H54 (cell line): ENCODE data around the gene ADAMTSL3.

ENCODE experiments used
- DNase-seq: peaks from one replicate; pipeline ENCODE4 v3.0.0; 2011; ENCODE audit warnings: low spot score, mixed read lengths; ENCODE audit not compliant: insufficient read length
- FAIRE-seq: peaks from 3 replicates; lab custom pipeline; 2011; peaks lifted over from hg19 to GRCh38; lab: Jason Lieb, UNC
- POLR2A ChIP-seq: IDR thresholded peaks from 2 replicates; pipeline ENCODE4 v1.6.1; 2011; ENCODE audit warnings: low read depth, mild to moderate bottlenecking, low read length

The ADAMTSL3 gene

DNA sequence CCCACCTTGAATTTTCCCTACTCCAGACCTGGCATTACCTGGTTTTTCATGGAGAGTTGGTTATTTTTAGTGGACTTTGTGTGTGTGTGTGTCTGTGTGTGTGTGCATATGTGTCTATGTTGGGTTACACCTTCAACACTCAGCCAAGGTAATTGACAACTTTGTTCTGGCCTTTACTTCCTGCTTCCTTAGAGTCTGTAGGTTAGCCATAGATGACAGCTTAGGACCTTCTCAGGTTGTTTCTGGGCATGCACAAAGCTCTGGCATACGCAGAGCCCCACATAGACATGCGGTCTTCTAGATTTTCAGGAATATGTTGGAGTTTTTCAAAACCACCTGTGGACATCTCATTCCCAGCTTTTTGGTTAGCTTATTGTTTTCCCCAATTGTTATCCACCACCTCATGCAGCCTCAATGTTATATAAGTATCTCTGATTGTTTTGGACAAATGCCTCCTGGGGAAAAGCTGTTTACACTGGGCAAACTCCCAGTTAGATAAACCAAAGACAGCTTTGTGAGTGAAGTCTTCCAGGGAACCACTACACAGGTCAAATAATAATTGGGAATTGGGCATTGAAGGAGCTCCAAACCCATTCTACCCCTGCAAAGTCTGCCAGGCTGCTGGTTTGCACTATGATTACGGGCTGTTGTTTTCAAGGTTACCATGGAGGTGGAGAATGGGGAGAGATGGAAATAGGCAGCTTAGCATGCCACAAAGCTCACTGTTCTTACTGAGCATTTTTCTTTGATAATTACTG lies 201.2 kb downstream of the ADAMTSL3 start:
- DNase-seq (no peak), FAIRE-seq (no peak)
- no peak for TF ChIP-seq POLR2A

DNA sequence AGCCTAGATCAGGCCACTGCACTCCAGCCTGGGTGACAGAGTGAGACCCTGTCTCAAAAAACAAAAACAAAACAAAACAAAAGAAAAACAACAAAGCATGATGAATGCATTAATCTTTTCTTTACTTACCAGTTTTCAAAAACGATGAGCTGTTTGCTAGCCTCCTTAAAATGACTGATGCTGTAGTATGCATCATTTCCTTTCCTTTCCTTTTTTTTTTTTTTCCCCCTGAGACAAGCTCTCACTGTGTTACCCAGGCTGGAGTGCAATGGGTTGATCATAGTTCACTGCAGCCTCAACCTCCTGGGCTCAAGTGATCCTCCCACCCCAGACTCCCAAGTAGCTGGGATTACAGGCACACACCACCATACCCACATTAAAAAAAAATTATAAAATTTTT lies 202.0 kb downstream of the ADAMTSL3 start:
- DNase-seq = no peak
- FAIRE-seq = no peak
- TF ChIP-seq POLR2A = no peak

DNA sequence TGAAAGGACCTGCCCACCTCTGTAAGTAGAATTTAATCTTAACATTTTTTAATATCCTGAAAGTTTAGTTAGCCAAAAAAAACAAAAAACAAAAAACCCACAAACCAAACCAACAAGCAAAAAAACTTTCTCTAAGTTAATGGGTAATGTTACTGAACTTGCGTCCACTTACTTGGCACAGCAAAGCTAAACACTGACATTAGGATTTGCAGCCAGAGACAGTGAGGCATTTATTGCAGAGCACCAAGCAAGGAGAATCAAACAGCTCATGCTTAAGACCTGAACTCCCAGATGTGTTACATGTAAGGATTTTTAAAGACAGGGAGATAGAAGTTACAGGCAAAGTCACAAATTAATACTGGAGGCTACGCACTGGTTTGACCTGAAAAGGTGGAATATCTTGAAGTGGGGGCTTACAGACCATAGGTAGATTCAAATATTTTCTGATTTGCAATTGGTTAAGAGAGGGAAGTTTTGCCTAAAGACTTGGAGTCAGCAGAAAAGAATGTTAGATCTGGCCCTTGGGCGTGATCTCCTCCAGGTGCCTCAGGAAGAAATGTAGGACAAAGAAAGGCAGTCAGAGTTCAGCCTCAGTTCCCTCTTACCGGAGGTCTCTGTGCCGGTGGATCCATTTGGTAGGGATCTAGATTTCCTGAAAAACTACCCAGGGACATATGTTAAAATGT lies 205.0 kb downstream of the ADAMTSL3 start:
- DNase-seq = no peak
- no peak for FAIRE-seq
- no peak for TF ChIP-seq POLR2A

DNA sequence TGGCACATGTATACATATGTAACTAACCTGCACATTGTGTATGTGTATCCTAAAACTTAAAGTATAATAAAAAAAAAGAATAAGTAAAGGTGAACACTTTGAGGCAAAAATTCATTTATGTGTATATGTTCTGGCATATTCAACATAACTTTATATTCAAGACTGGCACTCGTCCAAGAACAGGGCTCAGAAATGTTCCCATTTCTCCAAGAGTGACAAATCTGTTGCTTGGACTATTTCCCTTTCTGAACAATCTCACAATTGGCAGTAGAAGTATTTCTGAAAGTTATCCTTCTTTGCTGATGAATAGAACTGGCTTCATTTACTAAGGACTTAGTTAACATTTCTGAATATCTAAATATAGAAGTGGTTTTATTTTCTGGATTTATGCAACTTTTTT lies 212.8 kb downstream of the ADAMTSL3 start:
- DNase-seq (no peak), FAIRE-seq (no peak)
- TF ChIP-seq POLR2A = no peak

DNA sequence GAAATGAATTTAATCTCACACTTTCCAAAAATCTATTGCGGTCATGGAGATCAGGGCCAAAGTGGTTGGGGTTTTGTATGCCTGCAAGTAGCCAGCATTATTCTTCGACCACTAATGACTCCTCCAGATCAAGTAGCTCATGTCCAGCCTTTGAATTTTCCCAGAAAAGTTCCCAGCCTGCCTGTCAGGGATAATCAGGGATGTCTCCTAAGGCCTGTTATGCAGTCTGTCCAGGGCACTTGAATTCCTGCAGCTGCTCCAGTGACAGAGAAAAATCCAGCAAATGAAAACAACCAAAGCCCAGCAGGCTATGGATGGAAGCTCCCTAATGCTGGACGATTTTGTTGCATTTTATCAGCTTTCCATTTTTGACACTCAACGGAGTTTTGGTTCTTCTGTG lies 215.4 kb downstream of the ADAMTSL3 start:
- DNase-seq (no peak), FAIRE-seq (no peak)
- TF ChIP-seq POLR2A = no peak

DNA sequence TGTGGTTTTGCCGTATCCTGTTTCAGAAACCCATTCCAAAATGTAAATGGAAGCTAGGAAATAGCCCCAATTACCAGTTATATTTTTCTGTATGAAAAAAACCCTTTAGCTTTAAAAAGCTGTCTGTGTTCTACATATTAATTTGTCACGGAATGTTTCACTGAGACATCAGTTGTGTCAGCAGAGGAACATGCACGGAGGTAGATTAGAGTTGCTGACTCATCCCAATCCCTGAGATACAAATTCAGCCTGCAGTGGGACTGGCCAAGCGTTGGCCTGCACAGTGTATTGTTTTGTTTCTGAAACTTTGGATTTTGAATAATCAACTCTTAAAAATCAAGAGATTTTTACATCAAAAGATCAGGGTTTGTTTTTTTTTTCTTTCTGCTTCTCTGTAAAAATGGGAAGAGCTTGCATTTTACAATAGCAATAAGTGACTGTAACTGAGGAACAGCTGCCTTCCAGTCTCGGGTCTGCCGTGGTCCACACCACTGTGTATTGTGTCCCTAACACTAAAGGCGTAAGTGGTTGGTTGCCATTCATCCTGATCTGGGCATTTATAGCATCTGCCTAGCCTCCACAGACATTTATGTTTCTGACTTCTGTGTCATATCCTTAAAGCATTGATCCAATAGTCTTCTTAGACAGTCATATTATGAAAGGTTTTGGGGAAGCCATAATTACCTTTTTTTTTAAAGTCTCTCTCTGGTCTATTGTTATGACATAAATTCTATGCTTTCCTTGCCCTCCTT lies 218.1 kb downstream of the ADAMTSL3 start:
- no peak for TF ChIP-seq POLR2A
- DNase-seq = peak; percentile 3
- no peak for FAIRE-seq

DNA sequence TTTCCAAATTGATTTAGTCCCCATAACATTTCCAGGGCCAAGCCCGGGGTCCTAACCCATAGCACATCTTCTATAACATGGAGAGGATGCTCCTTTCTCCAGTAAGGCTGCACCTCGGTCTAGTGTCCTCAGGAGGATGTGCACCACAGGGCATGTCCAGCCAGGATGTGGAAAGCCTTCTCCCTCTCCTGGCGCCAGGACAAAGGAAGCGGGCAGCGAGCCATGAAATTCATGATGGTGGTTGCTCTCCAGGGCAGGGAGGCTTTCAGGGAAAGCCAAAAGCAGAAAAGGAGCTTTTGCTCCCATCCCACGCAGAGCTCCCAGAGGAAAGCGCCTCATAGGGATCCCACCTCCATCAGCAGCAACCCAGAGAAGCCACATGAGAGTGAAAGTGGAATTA lies 220.0 kb downstream of the ADAMTSL3 start:
- TF ChIP-seq POLR2A = no peak
- FAIRE-seq = no peak
- DNase-seq = no peak

DNA sequence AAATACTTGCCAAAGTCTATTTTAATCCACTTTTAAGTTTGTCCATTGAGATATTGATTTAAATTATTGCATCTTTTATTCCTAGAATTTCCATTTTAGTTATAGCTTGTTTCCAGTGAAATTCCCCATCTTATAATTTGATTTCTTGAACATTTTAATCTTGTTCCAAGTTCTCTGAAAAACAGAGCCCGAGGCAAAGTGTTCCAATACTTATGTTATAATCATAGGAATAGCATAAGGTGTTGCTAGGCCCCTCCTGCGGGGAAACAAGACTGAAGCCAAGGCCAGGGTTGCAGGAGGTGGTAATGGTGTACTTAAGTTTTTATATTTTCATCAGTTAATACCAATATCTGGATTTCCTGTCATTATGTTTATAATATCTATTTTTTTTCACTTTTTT lies 226.6 kb downstream of the ADAMTSL3 start:
- no peak for TF ChIP-seq POLR2A
- FAIRE-seq (no peak), DNase-seq (no peak)

DNA sequence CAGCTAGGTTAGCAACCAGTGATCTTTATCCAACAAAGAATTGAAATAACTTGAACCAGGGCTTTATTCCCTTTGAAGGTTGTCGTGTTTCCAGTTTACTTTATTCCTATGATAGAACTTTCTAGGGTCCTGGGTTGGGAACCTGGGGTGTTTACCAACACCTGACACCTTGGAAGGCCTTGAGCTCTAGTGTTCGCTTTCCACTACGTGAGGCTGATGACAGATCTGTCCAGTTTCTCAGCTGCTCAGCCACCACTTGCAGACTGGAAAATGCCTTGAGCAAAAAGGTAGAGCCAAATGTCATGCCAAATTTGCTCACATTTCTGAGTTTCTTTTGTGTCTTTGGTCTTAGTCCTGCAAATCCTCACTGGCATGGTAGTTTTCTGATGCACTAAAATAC lies 227.2 kb downstream of the ADAMTSL3 start:
- FAIRE-seq (no peak), DNase-seq (no peak)
- no peak for TF ChIP-seq POLR2A

DNA sequence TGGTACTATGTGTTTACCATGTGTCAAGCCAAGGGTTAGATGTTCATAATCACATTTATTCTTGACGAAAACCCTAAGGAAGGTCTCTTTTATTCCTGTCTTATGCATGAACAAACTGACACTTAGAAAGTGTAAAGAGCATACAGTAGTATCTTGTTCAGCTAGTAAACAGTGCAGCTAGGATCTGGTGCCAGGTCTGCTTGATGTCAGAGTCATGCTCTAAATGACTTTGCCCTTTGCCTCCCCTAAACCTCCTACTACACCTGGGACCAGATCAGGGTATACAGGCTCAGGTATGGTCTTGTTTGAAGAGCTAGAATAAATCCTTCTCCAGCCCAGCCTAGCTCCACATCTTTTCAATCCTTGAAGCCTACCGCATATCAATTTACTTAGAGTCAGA lies 232.4 kb downstream of the ADAMTSL3 start:
- DNase-seq (no peak), FAIRE-seq (no peak)

DNA sequence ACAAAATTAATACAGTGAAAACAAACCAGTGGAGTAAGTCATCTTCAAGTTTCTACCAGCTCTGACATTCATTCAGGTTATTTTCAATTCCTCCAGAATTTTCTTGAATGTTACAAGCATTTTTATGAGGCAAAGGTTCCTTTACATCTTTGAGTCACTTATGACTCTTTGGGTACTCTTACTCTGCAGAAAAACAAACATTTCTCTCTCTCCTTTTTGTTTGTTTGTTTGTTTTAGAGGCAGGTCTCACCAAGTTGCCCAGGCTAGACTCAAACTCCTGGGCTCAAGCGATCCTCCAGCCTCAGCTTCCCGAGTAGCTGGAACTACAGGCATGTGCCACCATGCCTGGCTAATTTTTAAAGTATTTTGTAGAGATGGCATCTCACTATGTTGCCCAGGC lies 233.5 kb downstream of the ADAMTSL3 start:
- no peak for TF ChIP-seq POLR2A
- FAIRE-seq (no peak), DNase-seq (no peak)

More for the DNA sequence above, 232.4 kb downstream of the ADAMTSL3 start:
- no peak for TF ChIP-seq POLR2A

DNA sequence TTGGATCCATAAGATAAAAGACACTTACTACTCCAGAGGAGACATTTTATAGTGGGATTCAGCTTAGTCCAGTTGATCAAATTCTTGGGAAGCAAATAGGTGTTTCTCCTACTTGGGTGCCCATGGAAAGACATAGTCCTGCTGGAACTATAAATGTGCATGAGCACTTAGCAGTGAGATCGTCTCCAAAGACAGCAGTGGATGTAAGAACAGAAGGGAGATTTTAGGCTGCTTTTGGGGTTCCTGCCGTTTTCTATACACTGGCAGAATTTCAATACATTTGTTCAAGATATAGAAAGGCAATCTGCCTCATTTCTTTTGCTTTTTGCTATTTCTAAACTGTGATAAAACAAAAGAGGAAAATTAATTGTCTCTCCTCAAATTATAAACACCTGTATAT lies 234.0 kb downstream of the ADAMTSL3 start:
- FAIRE-seq (no peak), DNase-seq (no peak)
- TF ChIP-seq POLR2A = no peak

DNA sequence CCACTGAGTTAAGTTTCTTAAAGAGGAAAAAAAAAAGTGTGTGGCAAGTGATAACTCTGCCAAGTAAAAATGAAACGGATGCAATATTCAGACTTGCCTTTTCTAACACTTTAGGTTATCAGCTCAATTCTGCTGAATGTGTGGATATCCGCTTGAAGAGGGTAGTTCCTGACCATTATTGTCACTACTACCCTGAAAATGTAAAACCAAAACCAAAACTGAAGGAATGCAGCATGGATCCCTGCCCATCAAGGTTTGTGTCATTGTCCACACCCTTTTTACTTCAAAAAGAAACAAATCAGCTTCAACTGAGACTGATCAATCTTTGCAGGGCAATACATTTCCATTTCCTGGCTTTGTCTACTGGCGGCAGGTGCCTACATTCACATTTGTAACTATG lies 236.1 kb downstream of the ADAMTSL3 start:
- DNase-seq = no peak
- TF ChIP-seq POLR2A = no peak
- FAIRE-seq = no peak

DNA sequence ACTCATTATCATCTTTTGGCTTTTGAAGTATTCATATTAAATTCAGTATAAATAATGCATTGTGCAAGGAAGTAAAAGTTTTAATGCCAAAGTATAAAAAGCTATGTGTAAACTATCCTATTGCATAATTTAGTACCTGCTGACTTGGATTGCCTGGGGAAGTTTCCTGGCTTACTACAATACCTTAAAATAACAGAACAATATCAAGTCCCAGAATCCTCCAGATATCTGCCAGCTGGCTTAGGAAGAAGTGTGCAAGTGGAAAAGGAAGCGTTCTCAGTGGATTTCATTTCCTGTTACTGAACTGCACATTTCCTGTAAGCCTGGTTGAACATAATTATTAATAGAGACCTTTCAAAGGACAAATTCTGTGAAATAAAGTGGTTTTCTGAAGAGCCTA lies 236.7 kb downstream of the ADAMTSL3 start:
- DNase-seq (no peak), FAIRE-seq (no peak)
- TF ChIP-seq POLR2A = no peak
